ENCODE results near the gene MALL.

MALL gene

DNA sequence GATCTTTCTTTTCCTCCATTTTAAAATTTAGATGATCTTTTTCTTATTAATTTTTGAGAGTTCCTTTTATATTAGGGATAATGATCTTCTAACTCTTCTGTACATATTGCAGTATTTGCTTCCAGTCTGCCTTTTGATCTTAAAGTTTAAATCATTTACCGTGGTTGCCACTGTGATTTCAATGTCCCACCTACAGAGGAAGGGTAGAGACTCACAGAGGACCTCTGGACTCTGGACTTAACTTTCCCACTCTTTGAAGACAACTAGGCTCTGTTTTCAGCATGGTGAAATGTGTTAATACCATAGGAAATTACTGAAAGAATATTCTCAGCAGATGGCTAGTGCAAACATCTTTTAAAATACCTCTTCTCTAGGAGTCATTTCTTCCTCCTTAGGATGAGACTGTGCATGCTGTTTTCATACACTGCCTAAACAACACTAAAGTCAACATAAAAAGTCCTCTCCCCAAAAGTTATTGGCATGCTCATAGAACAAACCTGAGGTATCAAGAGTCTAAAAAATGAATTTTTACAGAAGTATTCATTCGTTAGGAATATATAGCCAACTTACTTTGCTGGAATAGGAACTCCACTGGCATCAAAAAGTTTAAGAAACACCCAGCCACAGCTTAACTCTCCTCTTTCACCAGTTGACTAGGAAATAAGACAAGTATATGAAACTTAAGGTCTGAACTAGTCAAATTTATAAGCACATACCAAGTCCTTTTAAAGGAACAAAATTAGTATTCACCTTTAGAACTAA, 30.7 kb upstream of the MALL start:
- H3K23ac ChIP-seq (ENCODE audit: low read length) = no peak overlapping the region
- H2BK5ac ChIP-seq (ENCODE audit: low read depth, low read length, poor library complexity) = no peak overlapping the region
- no peak for DNase-seq
- no peaks in the 10 kb centered on the region for H3K36me3 ChIP-seq (ENCODE audit: control insufficient read depth in 1 of 2, insufficient read depth in 2 of 2, low read length in 2 of 2)
- no peak overlapping the region for H2BK120ac ChIP-seq (ENCODE audit: insufficient read depth, low read length, poor library complexity)
- H3K4me1 ChIP-seq (ENCODE audit: control insufficient read depth in 1 of 2, insufficient read depth in 2 of 2, low read length in 2 of 2) = no peaks in the 10 kb centered on the region
- H3K27ac ChIP-seq (ENCODE audit: low read depth, low read length) = no peak overlapping the region
- no peaks in the 10 kb centered on the region for H3K79me2 ChIP-seq (ENCODE audit: control insufficient read depth, insufficient read depth, low read length, poor library complexity)
- no peaks in the 10 kb centered on the region for H3K9me3 ChIP-seq (ENCODE audit: insufficient read depth, low read depth, low read length)
- H3K4ac ChIP-seq (ENCODE audit: low read depth, low read length) = no peak overlapping the region
- H3K79me1 ChIP-seq (ENCODE audit: low read length) = no peaks in the 10 kb centered on the region
- no peak overlapping the region for H3K18ac ChIP-seq (ENCODE audit: low read length)
- H3K9ac ChIP-seq (ENCODE audit: low read length) = no peak overlapping the region
- H4K91ac ChIP-seq (ENCODE audit: low read depth, low read length) = no peak overlapping the region
- no peak overlapping the region for H4K12ac ChIP-seq (ENCODE audit: low read depth, low read length)
- H4K8ac ChIP-seq (ENCODE audit: low read depth, low read length) = no peak overlapping the region
- no CpG with 5 or more reads among the region's 2 CpGs for WGBS (ENCODE audit: extremely low coverage, insufficient coverage, insufficient read length)
- no peak overlapping the region for H2AK5ac ChIP-seq (ENCODE audit: low read length)
- H3K27me3 ChIP-seq (ENCODE audit: insufficient read depth, low read length) = no peaks in the 10 kb centered on the region
- H2AFZ ChIP-seq (ENCODE audit: insufficient read depth, low read length, poor library complexity) = no peak overlapping the region
- no peak overlapping the region for H3K4me3 ChIP-seq (ENCODE audit: low read depth, low read length)
- H3K4me2 ChIP-seq (ENCODE audit: low read length) = no peak overlapping the region
- H3K14ac ChIP-seq (ENCODE audit: low read length) = no peak overlapping the region
- H2BK12ac ChIP-seq (ENCODE audit: low read length) = no peak overlapping the region

DNA sequence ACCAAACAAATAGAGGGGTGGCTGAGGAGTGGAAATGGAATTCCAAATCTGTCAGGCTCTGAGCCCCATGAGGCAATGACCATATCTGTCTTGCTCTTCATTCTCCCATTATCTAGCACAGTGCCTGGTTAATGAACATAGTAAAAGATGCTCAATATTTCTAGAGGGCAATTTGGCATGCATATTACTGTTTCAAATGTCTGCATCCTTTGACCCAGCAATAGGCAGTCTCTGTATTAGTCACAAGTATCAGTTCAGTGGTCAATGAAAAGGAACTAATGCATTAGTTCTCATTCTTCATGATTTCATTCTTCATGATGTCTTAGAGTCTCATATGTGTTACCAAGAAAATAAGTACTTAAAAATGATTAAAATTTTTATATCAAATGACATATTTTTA, 28.4 kb upstream of the MALL start:
- H3K79me1 ChIP-seq (ENCODE audit: low read length) = no peaks in the 10 kb centered on the region
- no peak overlapping the region for H4K12ac ChIP-seq (ENCODE audit: low read depth, low read length)
- DNase-seq = no peak
- H2BK12ac ChIP-seq (ENCODE audit: low read length) = no peak overlapping the region
- no peak overlapping the region for H3K4me2 ChIP-seq (ENCODE audit: low read length)
- no peaks in the 10 kb centered on the region for H3K36me3 ChIP-seq (ENCODE audit: control insufficient read depth in 1 of 2, insufficient read depth in 2 of 2, low read length in 2 of 2)
- H3K4me1 ChIP-seq (ENCODE audit: control insufficient read depth in 1 of 2, insufficient read depth in 2 of 2, low read length in 2 of 2) = no peaks in the 10 kb centered on the region
- H3K23ac ChIP-seq (ENCODE audit: low read length) = no peak overlapping the region
- H3K27me3 ChIP-seq (ENCODE audit: insufficient read depth, low read length) = no peaks in the 10 kb centered on the region
- H3K4ac ChIP-seq (ENCODE audit: low read depth, low read length) = no peak overlapping the region
- no peaks in the 10 kb centered on the region for H3K9me3 ChIP-seq (ENCODE audit: insufficient read depth, low read depth, low read length)
- H3K18ac ChIP-seq (ENCODE audit: low read length) = no peak overlapping the region
- no peaks in the 10 kb centered on the region for H3K79me2 ChIP-seq (ENCODE audit: control insufficient read depth, insufficient read depth, low read length, poor library complexity)
- H2AFZ ChIP-seq (ENCODE audit: insufficient read depth, low read length, poor library complexity) = no peak overlapping the region
- no peak overlapping the region for H3K4me3 ChIP-seq (ENCODE audit: low read depth, low read length)
- no peak overlapping the region for H2BK5ac ChIP-seq (ENCODE audit: low read depth, low read length, poor library complexity)
- H2AK5ac ChIP-seq (ENCODE audit: low read length) = no peak overlapping the region
- H3K27ac ChIP-seq (ENCODE audit: low read depth, low read length) = no peak overlapping the region
- no peak overlapping the region for H4K8ac ChIP-seq (ENCODE audit: low read depth, low read length)
- no peak overlapping the region for H2BK120ac ChIP-seq (ENCODE audit: insufficient read depth, low read length, poor library complexity)
- H4K91ac ChIP-seq (ENCODE audit: low read depth, low read length) = no peak overlapping the region
- H3K14ac ChIP-seq (ENCODE audit: low read length) = no peak overlapping the region
- H3K9ac ChIP-seq (ENCODE audit: low read length) = no peak overlapping the region

- Histone ChIP-seq H3K79me2 (ENCODE audit: control insufficient read depth, insufficient read depth, low read length, poor library complexity) (no peaks in the 10 kb centered on the region), H3K4me3 (ENCODE audit: low read depth, low read length) (no peak overlapping the region), H3K27ac (ENCODE audit: low read depth, low read length) (no peak overlapping the region), H4K12ac (ENCODE audit: low read depth, low read length) (no peak overlapping the region), H2AK5ac (ENCODE audit: low read length) (no peak overlapping the region), H3K14ac (ENCODE audit: low read length) (no peak overlapping the region), H3K4me2 (ENCODE audit: low read length) (no peak overlapping the region), H2BK5ac (ENCODE audit: low read depth, low read length, poor library complexity) (no peak overlapping the region), H3K27me3 (ENCODE audit: insufficient read depth, low read length) (no peaks in the 10 kb centered on the region), H3K79me1 (ENCODE audit: low read length) (no peaks in the 10 kb centered on the region), H3K4me1 (ENCODE audit: control insufficient read depth in 1 of 2, insufficient read depth in 2 of 2, low read length in 2 of 2) (no peaks in the 10 kb centered on the region), H3K9ac (ENCODE audit: low read length) (no peak overlapping the region), H3K4ac (ENCODE audit: low read depth, low read length) (no peak overlapping the region), H3K36me3 (ENCODE audit: control insufficient read depth in 1 of 2, insufficient read depth in 2 of 2, low read length in 2 of 2) (no peaks in the 10 kb centered on the region), H4K91ac (ENCODE audit: low read depth, low read length) (no peak overlapping the region), H4K8ac (ENCODE audit: low read depth, low read length) (no peak overlapping the region), H2AFZ (ENCODE audit: insufficient read depth, low read length, poor library complexity) (no peak overlapping the region), H2BK12ac (ENCODE audit: low read length) (no peak overlapping the region), H2BK120ac (ENCODE audit: insufficient read depth, low read length, poor library complexity) (no peak overlapping the region), H3K9me3 (ENCODE audit: insufficient read depth, low read depth, low read length) (peaks cover 3% of the 10 kb centered on the region), H3K23ac (ENCODE audit: low read length) (no peak overlapping the region), H3K18ac (ENCODE audit: low read length) (no peak overlapping the region)
- no CpG with 5 or more reads among the region's 1 CpG for WGBS (ENCODE audit: extremely low coverage, insufficient coverage, insufficient read length)
- no peak for DNase-seq
These were observed 24.8 kb upstream of the MALL start for GRCh38 chr2:110140401-110140800.

- Histone ChIP-seq H3K18ac (ENCODE audit: low read length) (no peak overlapping the region), H3K27me3 (ENCODE audit: insufficient read depth, low read length) (no peaks in the 10 kb centered on the region)
- DNase-seq = no peak
These were observed 18.4 kb upstream of the MALL start for GRCh38 chr2:110134025-110134424.

More at GRCh38 chr2:110134025-110134424, 18.4 kb upstream of the MALL start:
- Histone ChIP-seq H3K4ac (ENCODE audit: low read depth, low read length) (no peak overlapping the region), H2AFZ (ENCODE audit: insufficient read depth, low read length, poor library complexity) (no peak overlapping the region), H3K9ac (ENCODE audit: low read length) (no peak overlapping the region), H2AK5ac (ENCODE audit: low read length) (no peak overlapping the region), H2BK5ac (ENCODE audit: low read depth, low read length, poor library complexity) (no peak overlapping the region), H2BK12ac (ENCODE audit: low read length) (no peak overlapping the region), H3K9me3 (ENCODE audit: insufficient read depth, low read depth, low read length) (peaks cover 3% of the 10 kb centered on the region), H4K8ac (ENCODE audit: low read depth, low read length) (no peak overlapping the region), H3K79me1 (ENCODE audit: low read length) (no peaks in the 10 kb centered on the region), H3K36me3 (ENCODE audit: control insufficient read depth in 1 of 2, insufficient read depth in 2 of 2, low read length in 2 of 2) (no peaks in the 10 kb centered on the region), H3K4me3 (ENCODE audit: low read depth, low read length) (no peak overlapping the region), H3K27ac (ENCODE audit: low read depth, low read length) (no peak overlapping the region), H3K4me2 (ENCODE audit: low read length) (no peak overlapping the region), H2BK120ac (ENCODE audit: insufficient read depth, low read length, poor library complexity) (no peak overlapping the region), H3K14ac (ENCODE audit: low read length) (no peak overlapping the region), H3K79me2 (ENCODE audit: control insufficient read depth, insufficient read depth, low read length, poor library complexity) (no peaks in the 10 kb centered on the region), H3K23ac (ENCODE audit: low read length) (no peak overlapping the region), H4K91ac (ENCODE audit: low read depth, low read length) (no peak overlapping the region), H4K12ac (ENCODE audit: low read depth, low read length) (no peak overlapping the region), H3K4me1 (ENCODE audit: control insufficient read depth in 1 of 2, insufficient read depth in 2 of 2, low read length in 2 of 2) (no peaks in the 10 kb centered on the region)
